Activated T-helper 17 cell treated with anti-CD3 and anti-CD28 coated beads, Interleukin-2, amount 50 U/mL, for 72 hours (primary cell): ENCODE data around the gene DYNLRB1. TPM values are rescaled to one million over a fixed set of nuclear protein-coding genes. Genes with fewer than 3 reads are reported as not detected.
"Not testable (repeated sequence)": the region's sequence is repeated elsewhere in the genome, so short reads cannot be mapped to it uniquely, and the experiment has no call there.

Experiments
- ATAC-seq: fragments of 150-1000 bp; cut with Tn5 transposase; replicated peaks from 2 replicates; pipeline ENCODE4 v1.10.0; 2021; ENCODE audit warnings: mild to moderate bottlenecking, moderate library complexity
- H3K27ac Mint-ChIP-seq: one replicate; pipeline ENCODE4 v1.8.0; 2022; ENCODE audit warnings: mixed read lengths
- H3K27me3 Mint-ChIP-seq: one replicate; pipeline ENCODE4 v1.8.0; 2022; ENCODE audit warnings: mixed read lengths
- H3K36me3 Mint-ChIP-seq: one replicate; pipeline ENCODE4 v1.8.0; 2022; ENCODE audit warnings: low read depth, mild to moderate bottlenecking, mixed read lengths
- H3K4me1 Mint-ChIP-seq: one replicate; pipeline ENCODE4 v1.8.0; 2022; ENCODE audit warnings: mixed read lengths
- H3K4me3 Mint-ChIP-seq: one replicate; pipeline ENCODE4 v1.8.0; 2022; ENCODE audit warnings: mild to moderate bottlenecking, mixed read lengths
- H3K9me3 Mint-ChIP-seq: one replicate; pipeline ENCODE4 v1.8.0; 2022; ENCODE audit warnings: mixed read lengths
- total RNA-seq, 2 donors: library from RNA; stranded (reverse); gene quantifications; one replicate each; pipeline ENCODE4 v1.2.3, GENCODE V29; 2022

Gene DYNLRB1
- total RNA-seq, 2 donors from 2014 or later, result 72.0 to 85.0 TPM

GRCh38 chr20:34495916-34496315, 20.3 kb upstream of the DYNLRB1 start:
- H3K9me3 Mint-ChIP-seq, result peaks cover 2% of the 10 kb centered on the region
- no peak for ATAC-seq
- no peak overlapping the region for H3K27ac Mint-ChIP-seq
- no peaks in the 10 kb centered on the region for H3K27me3 Mint-ChIP-seq
- H3K4me1 Mint-ChIP-seq, result peaks cover 4% of the 10 kb centered on the region
- H3K4me3 Mint-ChIP-seq, result no peak overlapping the region
- peaks cover 97% of the 10 kb centered on the region for H3K36me3 Mint-ChIP-seq

GRCh38 chr20:34497596-34497995, 18.6 kb upstream of the DYNLRB1 start:
- H3K27me3 Mint-ChIP-seq, ATAC-seq, H3K27ac Mint-ChIP-seq, H3K4me1 Mint-ChIP-seq, H3K9me3 Mint-ChIP-seq, H3K4me3 Mint-ChIP-seq: not testable (repeated sequence)
- peaks cover 91% of the 10 kb centered on the region for H3K36me3 Mint-ChIP-seq

GRCh38 chr20:34500823-34501222, 15.4 kb upstream of the DYNLRB1 start:
- H3K27me3 Mint-ChIP-seq, result no peaks in the 10 kb centered on the region
- H3K27ac Mint-ChIP-seq, result no peak overlapping the region
- no peaks in the 10 kb centered on the region for H3K4me1 Mint-ChIP-seq
- peaks cover 3% of the 10 kb centered on the region for H3K9me3 Mint-ChIP-seq
- no peak overlapping the region for H3K4me3 Mint-ChIP-seq
- no peak for ATAC-seq
- peaks cover 88% of the 10 kb centered on the region for H3K36me3 Mint-ChIP-seq

- no peaks in the 10 kb centered on the region for H3K27me3 Mint-ChIP-seq
- no peak for ATAC-seq
- H3K27ac Mint-ChIP-seq, result no peak overlapping the region
- H3K4me1 Mint-ChIP-seq, result no peaks in the 10 kb centered on the region
- H3K36me3 Mint-ChIP-seq, result peaks cover 83% of the 10 kb centered on the region
- H3K9me3 Mint-ChIP-seq, result no peaks in the 10 kb centered on the region
- H3K4me3 Mint-ChIP-seq, result no peak overlapping the region
Observed at GRCh38 chr20:34506480-34506879, 9.7 kb upstream of the DYNLRB1 start.

DNA sequence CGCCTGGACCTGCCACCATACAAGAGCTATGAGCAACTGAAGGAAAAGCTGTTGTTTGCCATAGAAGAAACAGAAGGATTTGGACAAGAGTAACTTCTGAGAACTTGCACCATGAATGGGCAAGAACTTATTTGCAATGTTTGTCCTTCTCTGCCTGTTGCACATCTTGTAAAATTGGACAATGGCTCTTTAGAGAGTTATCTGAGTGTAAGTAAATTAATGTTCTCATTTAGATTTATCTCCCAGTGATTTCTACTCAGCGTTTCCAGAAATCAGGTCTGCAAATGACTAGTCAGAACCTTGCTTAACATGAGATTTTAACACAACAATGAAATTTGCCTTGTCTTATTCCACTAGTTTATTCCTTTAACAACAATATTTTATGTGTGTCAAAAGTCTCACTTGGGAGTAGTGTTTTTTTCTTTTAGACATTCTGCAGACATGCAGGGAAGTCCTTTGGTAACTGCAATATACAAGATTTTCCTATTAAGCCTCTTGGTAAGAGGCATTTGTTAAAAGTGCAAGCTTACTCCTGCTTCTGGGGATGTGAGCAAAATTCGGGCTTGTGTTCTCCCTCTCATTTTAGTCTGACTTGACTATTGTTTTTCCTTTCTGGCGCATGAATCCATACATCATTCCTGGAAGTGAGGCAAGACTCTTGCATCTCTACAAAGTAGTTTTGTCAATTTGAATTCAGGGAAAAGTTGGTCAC, 8.4 kb upstream of the DYNLRB1 start:
- no peak overlapping the region for H3K4me3 Mint-ChIP-seq
- no peaks in the 10 kb centered on the region for H3K27me3 Mint-ChIP-seq
- H3K27ac Mint-ChIP-seq, result no peak overlapping the region
- peaks cover 76% of the 10 kb centered on the region for H3K36me3 Mint-ChIP-seq
- H3K9me3 Mint-ChIP-seq, result no peaks in the 10 kb centered on the region
- ATAC-seq, result no peak
- peaks cover 6% of the 10 kb centered on the region for H3K4me1 Mint-ChIP-seq

- peaks cover 52% of the 10 kb centered on the region for H3K36me3 Mint-ChIP-seq
Observed at GRCh38 chr20:34510575-34510974, 5.6 kb upstream of the DYNLRB1 start.

GRCh38 chr20:34511891-34512265, 4.3 kb upstream of the DYNLRB1 start:
- Mint-ChIP-seq H3K36me3 (peaks cover 50% of the 10 kb centered on the region), H3K27me3 (no peaks in the 10 kb centered on the region), H3K9me3 (no peaks in the 10 kb centered on the region), H3K4me1 (peaks cover 24% of the 10 kb centered on the region), H3K27ac (no peak overlapping the region), H3K4me3 (no peak overlapping the region)
- ATAC-seq, result no peak

More at GRCh38 chr20:34510575-34510974, 5.6 kb upstream of the DYNLRB1 start:
- no peak overlapping the region for H3K4me3 Mint-ChIP-seq
- no peak for ATAC-seq
- no peak overlapping the region for H3K27ac Mint-ChIP-seq
- H3K4me1 Mint-ChIP-seq, result peaks cover 24% of the 10 kb centered on the region
- no peaks in the 10 kb centered on the region for H3K9me3 Mint-ChIP-seq
- H3K27me3 Mint-ChIP-seq, result no peaks in the 10 kb centered on the region

DNA sequence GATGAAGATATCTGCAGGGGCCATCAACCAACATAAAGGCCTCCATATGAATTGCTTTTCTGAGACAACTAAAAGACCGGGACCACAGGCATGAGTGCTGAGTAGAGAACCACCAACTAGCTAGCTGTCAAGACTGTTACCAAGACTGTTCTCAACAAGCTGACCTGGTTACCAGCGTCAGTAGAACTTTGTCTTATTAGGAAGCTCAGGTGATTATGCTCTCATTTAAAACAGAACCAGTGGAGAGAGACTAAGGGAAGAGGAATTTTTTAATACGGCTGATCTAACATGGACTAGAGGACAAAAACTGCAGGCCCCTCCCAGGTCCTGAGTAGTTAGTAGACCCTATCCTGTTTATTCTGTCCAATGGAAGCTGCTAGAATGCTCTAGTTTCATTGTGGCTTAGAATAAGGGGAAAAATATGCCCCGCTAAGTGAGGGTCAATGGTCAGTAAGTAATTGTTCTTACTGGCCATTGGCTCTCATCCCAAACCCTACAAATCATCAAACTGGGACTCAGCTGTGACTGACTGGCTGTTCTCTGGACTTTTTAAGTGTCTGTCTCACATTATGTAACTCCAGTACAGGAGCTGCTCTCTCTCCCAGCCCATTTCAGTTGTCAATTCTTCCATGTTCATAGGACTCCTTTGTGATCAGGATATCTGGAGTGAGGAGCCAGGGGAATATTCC, 3.8 kb upstream of the DYNLRB1 start:
- H3K27me3 Mint-ChIP-seq, result no peaks in the 10 kb centered on the region
- H3K27ac Mint-ChIP-seq, result peak overlapping the region; percentile 12
- no peak for ATAC-seq
- peaks cover 44% of the 10 kb centered on the region for H3K36me3 Mint-ChIP-seq
- H3K9me3 Mint-ChIP-seq, result no peaks in the 10 kb centered on the region
- no peak overlapping the region for H3K4me3 Mint-ChIP-seq
- H3K4me1 Mint-ChIP-seq, result peaks cover 24% of the 10 kb centered on the region

GRCh38 chr20:34512955-34513419, 3.2 kb upstream of the DYNLRB1 start:
- no peak overlapping the region for H3K4me3 Mint-ChIP-seq

GRCh38 chr20:34514034-34514433, 2.2 kb upstream of the DYNLRB1 start:
- H3K27me3 Mint-ChIP-seq, H3K4me3 Mint-ChIP-seq, H3K27ac Mint-ChIP-seq, ATAC-seq, H3K9me3 Mint-ChIP-seq: not testable (repeated sequence)
- Mint-ChIP-seq H3K4me1 (peaks cover 33% of the 10 kb centered on the region), H3K36me3 (peaks cover 39% of the 10 kb centered on the region)

More at GRCh38 chr20:34512955-34513419, 3.2 kb upstream of the DYNLRB1 start:
- H3K27ac Mint-ChIP-seq, result peak overlapping the region; percentile 12
- no peaks in the 10 kb centered on the region for H3K9me3 Mint-ChIP-seq
- peaks cover 27% of the 10 kb centered on the region for H3K4me1 Mint-ChIP-seq
- no peaks in the 10 kb centered on the region for H3K27me3 Mint-ChIP-seq
- ATAC-seq, result no peak
- H3K36me3 Mint-ChIP-seq, result peaks cover 42% of the 10 kb centered on the region

DNA sequence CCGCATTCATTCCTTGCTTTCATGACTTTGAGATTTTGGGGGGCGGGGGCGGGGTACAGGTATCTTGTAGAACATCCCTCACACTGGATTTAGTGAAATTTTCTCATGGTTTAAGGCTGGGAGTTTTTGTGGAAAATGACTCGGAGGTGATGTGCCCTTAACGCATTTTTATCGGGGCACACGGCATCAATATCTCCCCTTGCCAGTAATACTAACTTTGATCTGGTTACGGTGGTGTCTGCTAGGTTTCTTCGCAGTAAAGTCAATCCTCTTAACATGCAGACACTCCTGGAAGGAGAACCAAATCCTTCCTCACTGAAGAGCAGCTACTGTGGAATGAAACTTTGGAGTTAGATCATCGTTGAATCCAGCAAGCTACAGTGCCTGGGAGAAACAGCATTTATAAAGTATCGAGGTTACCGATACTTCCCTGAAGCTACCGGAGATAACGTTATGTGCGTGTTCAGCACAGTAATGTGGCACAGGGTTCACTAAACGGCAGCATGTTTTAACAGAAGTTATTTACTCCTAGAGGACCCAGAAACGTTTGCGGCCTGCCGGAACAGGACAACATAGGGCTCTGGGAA, 1.2 kb upstream of the DYNLRB1 start:
- H3K27ac Mint-ChIP-seq, result peak overlapping the region; percentile 97
- H3K36me3 Mint-ChIP-seq, result peaks cover 43% of the 10 kb centered on the region
- peak; percentile 23 for ATAC-seq
- no peaks in the 10 kb centered on the region for H3K27me3 Mint-ChIP-seq
- peak overlapping the region; percentile 99 for H3K4me3 Mint-ChIP-seq
- no peaks in the 10 kb centered on the region for H3K9me3 Mint-ChIP-seq
- peaks cover 33% of the 10 kb centered on the region for H3K4me1 Mint-ChIP-seq

- H3K9me3 Mint-ChIP-seq, result no peaks in the 10 kb centered on the region
- H3K4me1 Mint-ChIP-seq, result peaks cover 33% of the 10 kb centered on the region
- ATAC-seq, result peak; percentile 61
Observed at GRCh38 chr20:34515484-34516246, 557 bp upstream of the DYNLRB1 start.

DNA sequence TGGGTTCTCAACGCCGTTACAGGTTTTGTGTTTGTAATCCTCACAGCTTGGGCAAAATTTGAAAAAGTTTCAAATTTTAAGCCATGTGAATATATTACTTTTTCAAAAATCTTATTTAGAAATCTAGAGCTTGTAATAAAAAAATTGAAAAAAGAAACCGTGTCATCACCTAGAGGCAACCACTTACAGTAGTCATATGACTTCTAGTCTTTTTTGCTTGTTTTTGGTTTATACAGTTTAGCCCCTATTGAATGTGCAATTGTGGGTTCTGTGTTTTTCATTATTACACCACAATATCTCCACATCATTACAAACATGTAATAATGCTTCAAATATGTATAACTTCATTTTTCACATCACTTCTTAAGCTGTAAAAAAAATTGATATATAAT, 888 bp downstream of the DYNLRB1 start:
- no peaks in the 10 kb centered on the region for H3K9me3 Mint-ChIP-seq
- no peaks in the 10 kb centered on the region for H3K27me3 Mint-ChIP-seq
- peak; percentile 28 for ATAC-seq
- peak overlapping the region; percentile 99 for H3K4me3 Mint-ChIP-seq
- peaks cover 35% of the 10 kb centered on the region for H3K4me1 Mint-ChIP-seq
- peaks cover 47% of the 10 kb centered on the region for H3K36me3 Mint-ChIP-seq
- H3K27ac Mint-ChIP-seq, result peak overlapping the region; percentile 97

More at GRCh38 chr20:34515484-34516246, 557 bp upstream of the DYNLRB1 start:
- H3K36me3 Mint-ChIP-seq, result peaks cover 40% of the 10 kb centered on the region
- H3K4me3 Mint-ChIP-seq, result peak overlapping the region; percentile 99
- no peaks in the 10 kb centered on the region for H3K27me3 Mint-ChIP-seq
- peak overlapping the region; percentile 97 for H3K27ac Mint-ChIP-seq

DNA sequence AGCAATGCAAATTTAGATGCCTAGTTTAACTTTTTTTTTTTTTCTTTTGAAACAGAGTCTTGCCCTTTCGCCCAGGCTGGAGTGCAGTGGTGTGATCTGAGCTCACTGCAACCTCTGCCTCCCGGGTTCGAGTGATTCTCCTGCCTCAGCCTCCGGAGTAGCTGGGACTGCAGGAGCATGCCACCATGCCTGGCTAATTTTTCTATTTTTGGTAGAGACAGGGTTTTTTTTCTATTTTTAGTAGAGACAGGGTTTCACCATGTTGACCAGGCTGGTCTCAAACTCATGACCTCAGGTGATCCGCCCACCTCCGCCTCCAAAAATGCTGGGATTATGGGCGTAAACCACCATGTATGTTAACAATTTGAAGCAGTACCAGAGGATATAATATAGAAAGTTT, 2.6 kb downstream of the DYNLRB1 start:
- H3K4me3 Mint-ChIP-seq, result peak overlapping the region; percentile 99
- peaks cover 47% of the 10 kb centered on the region for H3K36me3 Mint-ChIP-seq
- ATAC-seq, H3K27me3 Mint-ChIP-seq, H3K9me3 Mint-ChIP-seq: not testable (repeated sequence)
- peak overlapping the region; percentile 36 for H3K27ac Mint-ChIP-seq
- H3K4me1 Mint-ChIP-seq, result peaks cover 30% of the 10 kb centered on the region
